Stimulated activated CD4-positive, alpha-beta T cell treated with anti-CD3 and anti-CD28 coated beads, Interleukin-4, amount 100 ng/mL, for 24 hours (primary cell): ENCODE data around the gene RARRES1.
A peak's percentile ranks its signal among the peaks of the same experiment; 100 is the strongest.

Source experiments
- DNase-seq: peaks from one replicate; pipeline ENCODE4 v3.0.0-alpha.2; 2020

Gene RARRES1

GRCh38 chr3:158731938-158732855 is at the start of gene RARRES1:
Gene RARRES1 (minus strand): TSS chr3:158732457. CDS start chr3:158732415, 42 bp downstream.
- peak; percentile 36 for DNase-seq

DNA sequence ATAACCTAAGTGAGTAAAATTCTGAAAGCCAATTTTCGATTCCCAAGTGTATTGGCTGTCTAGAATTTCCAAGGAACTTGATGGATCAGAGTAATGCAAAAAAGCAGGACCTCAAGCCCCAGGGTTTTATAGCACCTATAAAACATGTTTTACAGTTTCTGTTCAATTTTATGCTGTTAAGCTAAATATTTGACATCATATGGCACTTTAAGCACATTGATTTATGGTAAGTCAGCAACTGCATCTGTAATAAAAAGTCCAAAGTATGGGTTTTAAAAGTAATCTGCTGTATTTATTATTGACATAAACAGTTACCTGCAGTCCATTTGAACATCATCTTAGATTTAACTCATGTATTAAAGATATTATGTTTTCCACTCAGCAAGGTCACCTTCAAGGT is 49.6 kb upstream of the RARRES1 start:
- no peak for DNase-seq

- DNase-seq: no peak
These were observed 48.9 kb upstream of the RARRES1 start for GRCh38 chr3:158781191-158781590.

- no peak for DNase-seq
These were observed 48.5 kb upstream of the RARRES1 start for GRCh38 chr3:158780766-158781165.

DNA sequence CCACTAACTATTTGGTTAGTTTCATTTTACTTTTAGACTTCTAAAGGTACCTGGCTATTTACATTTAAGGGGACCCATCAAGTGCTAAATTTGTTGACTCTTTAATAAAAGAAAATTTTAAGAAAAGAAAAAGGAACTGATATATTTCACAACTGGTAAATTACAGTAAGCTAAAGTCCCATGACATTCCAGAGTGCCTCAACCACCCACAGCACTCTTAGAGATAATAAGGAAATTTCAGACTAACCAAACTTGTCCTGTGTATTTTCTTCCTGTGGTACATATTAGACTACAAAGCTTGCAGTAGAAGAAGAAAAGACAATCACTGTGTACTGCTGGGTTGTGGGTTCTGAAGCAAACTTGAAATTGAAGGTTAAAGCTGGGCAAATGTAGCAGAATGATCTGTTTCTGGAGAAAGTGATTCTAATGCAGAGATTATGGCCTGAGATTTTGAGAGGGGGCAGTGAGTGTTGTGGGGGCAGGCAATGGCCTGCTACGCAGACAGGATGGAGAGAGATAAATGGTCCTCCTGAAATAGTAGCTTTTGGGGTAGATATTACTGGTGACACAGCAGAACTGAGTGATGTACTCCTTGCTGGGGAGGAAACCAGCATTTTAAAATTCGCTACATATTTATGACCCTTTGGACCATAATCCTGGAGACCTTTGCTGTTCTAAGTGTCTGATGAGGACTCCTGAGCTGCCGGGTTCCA is 45.1 kb upstream of the RARRES1 start:
- no peak for DNase-seq

DNA sequence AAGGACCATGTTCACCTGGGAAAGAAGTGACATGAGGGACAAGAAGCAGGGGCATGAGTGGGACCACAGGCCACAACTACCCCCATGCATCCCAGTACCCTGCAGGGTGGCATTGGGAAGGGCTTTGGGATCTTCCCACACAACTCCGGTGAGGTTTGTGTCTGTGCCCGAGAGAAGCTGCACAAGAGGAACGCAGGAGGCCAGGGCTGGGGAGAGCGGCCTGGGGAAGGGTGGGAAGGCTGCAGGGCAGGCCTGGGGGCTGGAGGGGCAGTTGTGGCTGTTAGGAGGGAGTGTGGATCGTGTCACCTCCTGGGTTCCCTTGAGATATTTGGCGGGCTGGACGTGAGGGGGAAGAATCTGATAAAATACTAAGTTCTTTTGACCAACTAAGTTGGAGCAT is 44.3 kb upstream of the RARRES1 start:
- no peak for DNase-seq

DNA sequence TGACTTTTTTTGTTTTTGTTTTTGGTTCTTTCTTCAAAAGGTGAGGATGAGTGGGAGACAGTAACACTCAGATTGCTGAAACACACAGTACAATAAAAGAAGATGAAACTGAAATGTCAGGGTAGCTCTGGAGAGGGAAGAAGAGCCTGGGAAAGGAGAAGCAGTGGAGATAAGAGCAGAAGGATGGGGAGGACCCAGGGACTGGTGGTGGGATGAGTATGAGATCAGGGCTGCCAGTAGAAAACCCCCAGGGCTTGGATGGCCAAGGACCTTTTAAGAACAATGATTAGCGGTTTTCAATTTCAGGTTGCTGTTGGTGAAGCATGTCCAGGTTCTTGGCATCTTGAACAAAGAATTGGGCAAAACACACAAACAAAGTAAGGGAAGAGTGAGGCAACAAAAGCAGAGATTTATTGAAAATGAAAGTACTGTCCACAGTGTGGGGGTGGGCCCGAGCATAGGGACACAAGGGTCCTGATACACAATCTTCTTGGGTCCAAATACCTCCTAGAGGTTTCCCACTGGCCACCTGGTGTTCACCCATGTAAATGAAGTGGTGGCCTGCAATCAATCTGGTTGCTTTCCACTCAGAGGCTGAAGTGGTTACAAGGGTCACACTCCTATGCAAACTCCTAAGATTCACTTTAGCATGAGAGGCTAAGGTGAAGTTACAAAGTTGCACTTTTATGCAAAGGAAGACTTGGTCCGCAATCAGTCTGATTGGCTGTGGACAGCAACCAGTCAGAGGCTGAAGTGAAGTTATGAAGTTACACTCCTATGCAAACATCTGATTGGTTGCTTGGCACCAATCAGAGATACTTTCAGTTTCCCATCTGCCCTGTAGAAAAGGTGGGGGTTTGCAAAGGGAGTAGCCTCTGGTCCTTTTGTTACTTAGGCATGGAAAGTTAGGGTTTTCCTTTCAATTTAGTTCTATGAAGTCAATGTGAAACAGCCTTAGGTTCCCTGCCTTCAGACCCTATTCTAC is 43.5 kb upstream of the RARRES1 start:
- no peak for DNase-seq

DNA sequence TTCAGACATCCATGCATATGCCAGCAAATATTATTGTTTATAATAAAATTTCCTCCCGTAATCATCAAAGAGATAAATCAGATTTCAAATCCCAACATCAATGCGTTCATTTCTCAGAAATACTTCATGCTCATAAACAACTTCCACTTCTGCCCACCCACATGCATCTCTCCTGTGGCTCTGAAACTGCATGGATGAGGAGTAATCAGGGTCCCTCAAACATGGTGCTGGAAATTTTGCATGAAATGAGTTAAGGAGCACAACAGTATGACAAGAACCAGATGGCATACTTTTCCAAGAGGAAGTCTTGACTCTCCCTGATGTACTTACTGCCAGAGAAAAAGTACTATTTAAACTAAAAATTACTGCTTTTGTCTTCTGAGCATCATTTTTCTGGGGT is 42.7 kb upstream of the RARRES1 start:
- DNase-seq: no peak

GRCh38 chr3:158773845-158774830 is 41.9 kb upstream of the RARRES1 start:
- no peak for DNase-seq

- no peak for DNase-seq
These were observed 40.9 kb upstream of the RARRES1 start for GRCh38 chr3:158773166-158773565.

- DNase-seq: no peak
These were observed 39.7 kb upstream of the RARRES1 start for GRCh38 chr3:158771982-158772381.

GRCh38 chr3:158771577-158771976 is 39.3 kb upstream of the RARRES1 start:
- DNase-seq: no peak

DNA sequence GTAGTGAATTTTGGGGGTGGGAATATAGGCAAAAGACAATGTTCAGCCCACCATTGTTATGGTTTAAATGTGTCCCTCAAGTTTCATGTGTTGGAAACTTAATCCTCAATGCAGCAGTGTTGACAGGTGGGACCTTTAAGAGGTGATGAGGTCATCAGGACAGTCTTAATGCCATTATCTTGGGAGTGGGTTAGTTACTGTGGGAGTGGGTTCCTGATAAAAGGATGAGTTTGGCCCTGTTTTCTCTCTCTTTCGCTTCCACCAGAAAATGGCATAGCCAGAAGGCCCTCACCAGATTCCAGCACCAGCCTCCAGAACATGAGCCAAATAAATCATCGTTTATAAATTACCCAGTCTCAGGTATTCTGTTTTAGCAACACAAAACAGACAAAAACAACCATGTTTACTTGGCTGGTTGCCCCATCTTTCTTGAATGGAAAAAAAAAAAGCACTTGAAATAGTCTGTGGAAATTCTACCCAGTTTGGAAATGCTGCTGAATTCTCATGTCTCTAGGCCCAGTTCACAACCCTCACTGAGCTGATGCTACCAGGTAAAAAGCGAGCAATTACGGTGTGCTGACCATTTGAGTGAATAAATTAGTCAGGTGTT is 38.6 kb upstream of the RARRES1 start:
- DNase-seq: no peak

GRCh38 chr3:158769952-158770740 is 37.9 kb upstream of the RARRES1 start:
- DNase-seq: no peak

DNA sequence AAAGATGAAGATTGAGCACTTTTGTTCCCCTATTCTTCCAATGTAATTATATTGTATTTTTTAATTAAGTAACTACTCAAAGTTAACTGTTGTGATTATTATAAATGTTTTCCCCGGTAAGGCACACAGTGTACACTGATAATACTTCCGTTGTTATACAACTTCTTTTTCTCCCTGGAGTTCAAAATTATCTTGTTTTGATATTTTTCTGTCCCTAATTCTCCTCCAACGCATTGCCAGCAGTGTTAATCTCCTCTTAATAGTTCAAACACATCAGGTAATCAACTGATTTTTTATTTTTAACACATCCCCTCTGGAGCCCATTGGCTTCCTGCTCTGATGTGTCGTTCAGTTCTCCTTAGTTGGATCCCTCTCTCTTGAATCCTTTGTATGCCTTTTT is 37.3 kb upstream of the RARRES1 start:
- DNase-seq: no peak

- no peak for DNase-seq
These were observed 36.8 kb upstream of the RARRES1 start for GRCh38 chr3:158768881-158769543.

DNA sequence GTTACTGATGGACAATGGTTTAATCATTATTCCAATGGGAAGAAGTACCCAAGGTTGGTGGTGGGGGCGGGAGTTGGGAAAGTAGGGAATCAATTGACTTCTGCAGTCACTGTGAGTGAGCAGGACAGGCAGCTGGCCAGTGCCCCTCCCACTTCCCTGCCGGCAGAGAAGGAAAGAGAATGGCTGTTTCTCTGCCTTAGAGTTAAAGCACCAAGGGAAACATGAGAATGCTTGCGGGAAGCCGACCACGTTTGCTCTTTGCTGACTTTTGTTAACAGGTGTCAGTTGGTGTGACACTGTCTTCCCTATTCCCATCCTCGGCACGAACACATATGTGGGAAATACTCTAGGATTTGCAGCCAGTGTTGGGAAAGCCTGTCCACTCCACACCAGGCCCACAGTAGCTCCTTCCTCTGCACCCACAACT is 36.1 kb upstream of the RARRES1 start:
- no peak for DNase-seq

- no peak for DNase-seq
These were observed 34.1 kb upstream of the RARRES1 start for GRCh38 chr3:158766364-158766763.

- DNase-seq: no peak
These were observed 33.4 kb upstream of the RARRES1 start for GRCh38 chr3:158765518-158766205.
